Keratinocyte (primary cell): ENCODE measurements around the gene ZBTB24. TPM values are rescaled to one million over a fixed set of nuclear protein-coding genes. Genes with fewer than 3 reads are reported as not detected.
A peak's percentile ranks its signal among the peaks of the same experiment; 100 is the strongest.

Experiments used
- DNase-seq: peaks from one replicate; pipeline ENCODE4 v3.0.0-alpha.2; 2011; ENCODE audit warnings: low read depth, missing footprints, low spot score
- FAIRE-seq: peaks from 2 replicates; lab custom pipeline; 2011; peaks lifted over from hg19 to GRCh38; lab: Jason Lieb, UNC
- H2AFZ ChIP-seq: 2 replicates; pipeline ENCODE4 v1.6.0; 2012; ENCODE audit warnings: low read length, control low read depth, inconsistent platforms; ENCODE audit not compliant: control insufficient read depth
- H3K27ac ChIP-seq: 2 replicates; pipeline ENCODE4 v1.5.1; 2011; ENCODE audit warnings: low read length; ENCODE audit not compliant: control insufficient read depth, insufficient read depth
- H3K27me3 ChIP-seq: 3 replicates; pipeline ENCODE4 v1.6.0; 2011; ENCODE audit warnings: low read length; ENCODE audit not compliant: control insufficient read depth, insufficient read depth; ENCODE audit errors: extremely low read depth
- H3K36me3 ChIP-seq, 2 experiments: 2 replicates in 1 of 2; 3 replicates in 1 of 2; pipeline ENCODE4 v1.5.1; 2011; ENCODE audit warnings: low read length in 2 of 2, mild to moderate bottlenecking in 1 of 2; ENCODE audit not compliant: control insufficient read depth in 2 of 2, insufficient read depth in 2 of 2; ENCODE audit errors: extremely low read depth in 1 of 2
- H3K4me1 ChIP-seq: 3 replicates; pipeline ENCODE4 v1.5.1; 2011; ENCODE audit warnings: low read length; ENCODE audit not compliant: control insufficient read depth, insufficient read depth; ENCODE audit errors: extremely low read depth
- H3K4me2 ChIP-seq: 3 replicates; pipeline ENCODE4 v1.6.0; 2011; ENCODE audit warnings: low read depth, low read length; ENCODE audit not compliant: control insufficient read depth, insufficient read depth; ENCODE audit errors: extremely low read depth
- H3K4me3 ChIP-seq, 3 experiments: fragments of 200-600 bp in 1 of 3; sonication (generic) in 1 of 3; 2 replicates in 2 of 3; 3 replicates in 1 of 3; pipeline ENCODE4 v1.5.1; 2011 to 2016; ENCODE audit warnings: low read length in 3 of 3, mild to moderate bottlenecking in 3 of 3, control low read depth in 2 of 3, inconsistent platforms in 1 of 3, low read depth in 1 of 3, mixed read lengths in 1 of 3, mixed run types in 1 of 3, moderate library complexity in 1 of 3; ENCODE audit not compliant: control insufficient read depth in 2 of 3, insufficient read depth in 2 of 3; ENCODE audit errors: extremely low read depth in 1 of 3
- H3K79me2 ChIP-seq: 2 replicates; pipeline ENCODE4 v1.6.0; 2012; ENCODE audit warnings: low read length; ENCODE audit not compliant: control insufficient read depth, insufficient read depth
- H3K9ac ChIP-seq: 3 replicates; pipeline ENCODE4 v1.6.0; 2011; ENCODE audit warnings: low read length; ENCODE audit not compliant: control insufficient read depth, insufficient read depth; ENCODE audit errors: extremely low read depth
- H3K9me1 ChIP-seq: 3 replicates; pipeline ENCODE4 v1.6.0; 2011; ENCODE audit warnings: low read length; ENCODE audit not compliant: control insufficient read depth, insufficient read depth; ENCODE audit errors: extremely low read depth
- H3K9me3 ChIP-seq: 2 replicates; pipeline ENCODE4 v1.5.1; 2012; ENCODE audit warnings: low read depth, low read length; ENCODE audit not compliant: control insufficient read depth
- H4K20me1 ChIP-seq: 3 replicates; pipeline ENCODE4 v1.6.0; 2011; ENCODE audit warnings: low read length; ENCODE audit not compliant: control insufficient read depth, insufficient read depth; ENCODE audit errors: extremely low read depth
- CTCF ChIP-seq, 3 experiments: IDR thresholded peaks in 1 of 3; conservative IDR thresholded peaks in 1 of 3; optimal IDR thresholded peaks in 1 of 3; 2 replicates in 2 of 3; 3 replicates in 1 of 3; pipeline versions ENCODE3 to v1.5.1; 2011; ENCODE audit warnings: low read length in 3 of 3, mild to moderate bottlenecking in 3 of 3, moderate library complexity in 2 of 3, control low read depth in 1 of 3, inconsistent platforms in 1 of 3; ENCODE audit not compliant: insufficient read depth in 2 of 3; ENCODE audit errors: extremely low read depth in 1 of 3
- EZH2 ChIP-seq: IDR thresholded peaks from one replicate; pipeline ENCODE4 v1.6.1; 2012; ENCODE audit warnings: inconsistent platforms, mild to moderate bottlenecking, low read length, moderate library complexity
- dilution Hi-C: fragments of 300-500 bp; cut with MboI; formaldehyde crosslinking; loops from one replicate; pipeline ENCODE4 v1.7.0; 2020; ENCODE audit warnings: low sequenced_read_pairs; ENCODE audit not compliant: extremely low pct_ligation_motif_present
- polyA plus RNA-seq, 5 experiments: library from polyadenylated mRNA; depleted of rRNA in 3 of 5; stranded (reverse) in 3 of 5; stranded (forward) in 1 of 5; unstranded in 1 of 5; fragments of >200 nt; gene quantifications; 1 replicate in 1 of 5; 2 replicates in 3 of 5; 3 replicates in 1 of 5; pipeline versions ENCODE4 v1.2.1 to v1.2.3, GENCODE V29; 2011 to 2012; ENCODE audit warnings: missing spikeins in 2 of 5, low read depth in 1 of 5, low replicate concordance in 1 of 5

Gene ZBTB24
- polyA plus RNA-seq, 1 donor (not counting 4 experiments of a cell fraction or from before 2014, with no cell fraction given): 4.6 TPM

GRCh38 chr6:109457562-109457996 lies 25.4 kb downstream of the ZBTB24 start:
- DNase-seq: no peak
- TF ChIP-seq EZH2 (no peak), CTCF (optimal IDR thresholded peaks at IDR 0.05 in 1 of 3, IDR thresholded peaks at IDR 0.05 in 1 of 3, conservative IDR thresholded peaks at IDR 0.05 in 1 of 3; ENCODE audit: extremely low read depth in 1 of 3, insufficient read depth in 2 of 3, low read length in 3 of 3) (no peak)
- H3K27me3 ChIP-seq: no peaks in the 10 kb centered on the region
- H4K20me1 ChIP-seq: no peaks in the 10 kb centered on the region
- no peaks in the 10 kb centered on the region for H3K9me1 ChIP-seq
- H3K79me2 ChIP-seq: peaks cover 2% of the 10 kb centered on the region
- H3K9ac ChIP-seq: no peak overlapping the region
- H3K4me3 ChIP-seq: peak overlapping the region in 1 of 3 experiments; percentile 23
- FAIRE-seq: no peak
- H3K27ac ChIP-seq: no peak overlapping the region
- H2AFZ ChIP-seq: no peak overlapping the region
- dilution Hi-C loops: no loop called here
- no peaks in the 10 kb centered on the region for H3K9me3 ChIP-seq
- peaks cover 30% of the 10 kb centered on the region for H3K4me1 ChIP-seq
- H3K36me3 ChIP-seq: peaks cover under 1 to 5% of the 10 kb centered on the region in 2 experiments
- no peak overlapping the region for H3K4me2 ChIP-seq

GRCh38 chr6:109456710-109457561 lies 26.1 kb downstream of the ZBTB24 start:
- dilution Hi-C loops: no loop called here
- H3K9ac ChIP-seq: peak overlapping the region; percentile 22
- no peak overlapping the region for H2AFZ ChIP-seq
- H3K4me1 ChIP-seq: peaks cover 25% of the 10 kb centered on the region
- H3K4me2 ChIP-seq: peak overlapping the region; percentile 79
- H3K27me3 ChIP-seq: no peaks in the 10 kb centered on the region
- FAIRE-seq: peak; percentile 5
- no peak for DNase-seq
- H3K36me3 ChIP-seq: peaks cover 4 to 9% of the 10 kb centered on the region in 2 experiments
- no peaks in the 10 kb centered on the region for H4K20me1 ChIP-seq
- TF ChIP-seq EZH2 (no peak), CTCF (optimal IDR thresholded peaks at IDR 0.05 in 1 of 3, IDR thresholded peaks at IDR 0.05 in 1 of 3, conservative IDR thresholded peaks at IDR 0.05 in 1 of 3; ENCODE audit: extremely low read depth in 1 of 3, insufficient read depth in 2 of 3, low read length in 3 of 3) (no peak)
- peaks cover 2% of the 10 kb centered on the region for H3K79me2 ChIP-seq
- H3K9me1 ChIP-seq: no peaks in the 10 kb centered on the region
- H3K4me3 ChIP-seq: peak overlapping the region; percentile 78 to 79 (median 79)
- peak overlapping the region; percentile 3 for H3K27ac ChIP-seq
- no peaks in the 10 kb centered on the region for H3K9me3 ChIP-seq
